COR-L47 (cell line): ENCODE results near the gene SCPEP1.
"Not testable (repeated sequence)": the region's sequence is repeated elsewhere in the genome, so short reads cannot be mapped to it uniquely, and the experiment has no call there.

Experiments used
- DNase-seq: peaks from one replicate; lab custom pipeline; 2025; lab: John Stamatoyannopoulos, UW

SCPEP1 gene, protein sequence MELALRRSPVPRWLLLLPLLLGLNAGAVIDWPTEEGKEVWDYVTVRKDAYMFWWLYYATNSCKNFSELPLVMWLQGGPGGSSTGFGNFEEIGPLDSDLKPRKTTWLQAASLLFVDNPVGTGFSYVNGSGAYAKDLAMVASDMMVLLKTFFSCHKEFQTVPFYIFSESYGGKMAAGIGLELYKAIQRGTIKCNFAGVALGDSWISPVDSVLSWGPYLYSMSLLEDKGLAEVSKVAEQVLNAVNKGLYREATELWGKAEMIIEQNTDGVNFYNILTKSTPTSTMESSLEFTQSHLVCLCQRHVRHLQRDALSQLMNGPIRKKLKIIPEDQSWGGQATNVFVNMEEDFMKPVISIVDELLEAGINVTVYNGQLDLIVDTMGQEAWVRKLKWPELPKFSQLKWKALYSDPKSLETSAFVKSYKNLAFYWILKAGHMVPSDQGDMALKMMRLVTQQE

DNA sequence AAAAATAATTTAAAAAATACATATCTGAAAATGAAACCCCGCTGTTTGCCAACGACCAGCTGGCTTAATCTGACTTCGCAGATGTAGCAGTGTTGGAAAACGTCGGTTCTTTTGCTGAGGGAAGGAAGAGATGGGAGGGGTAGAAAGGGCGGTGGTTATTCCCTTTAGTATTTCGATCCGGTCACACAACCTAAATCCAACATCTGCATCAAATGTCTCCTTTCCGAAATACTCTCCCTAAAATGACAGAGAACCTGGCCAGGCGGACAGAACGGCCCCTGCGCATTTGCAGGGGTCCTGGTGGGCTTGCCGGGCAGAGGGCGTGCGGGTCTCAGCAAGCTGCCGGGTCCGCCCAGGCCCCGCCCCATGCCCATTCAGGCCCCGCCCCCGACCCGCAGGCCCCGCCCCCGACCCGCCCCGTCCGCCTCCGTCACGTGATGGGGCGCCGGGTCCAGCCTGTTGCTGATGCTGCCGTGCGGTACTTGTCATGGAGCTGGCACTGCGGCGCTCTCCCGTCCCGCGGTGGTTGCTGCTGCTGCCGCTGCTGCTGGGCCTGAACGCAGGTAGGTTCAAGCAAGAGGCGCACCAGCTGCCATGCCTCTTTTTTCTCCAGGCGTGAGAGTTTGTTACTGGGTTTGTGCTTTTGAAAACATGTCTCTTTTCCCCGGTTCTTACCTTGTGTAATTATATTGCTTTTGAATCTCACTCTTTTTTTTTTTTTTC, at the start of gene SCPEP1:
Gene SCPEP1 (plus strand): TSS at position 459 of the 723 bp plus-strand sequence. CDS start 29 bp downstream, at position 488.
- peak; percentile 82 for DNase-seq

DNA sequence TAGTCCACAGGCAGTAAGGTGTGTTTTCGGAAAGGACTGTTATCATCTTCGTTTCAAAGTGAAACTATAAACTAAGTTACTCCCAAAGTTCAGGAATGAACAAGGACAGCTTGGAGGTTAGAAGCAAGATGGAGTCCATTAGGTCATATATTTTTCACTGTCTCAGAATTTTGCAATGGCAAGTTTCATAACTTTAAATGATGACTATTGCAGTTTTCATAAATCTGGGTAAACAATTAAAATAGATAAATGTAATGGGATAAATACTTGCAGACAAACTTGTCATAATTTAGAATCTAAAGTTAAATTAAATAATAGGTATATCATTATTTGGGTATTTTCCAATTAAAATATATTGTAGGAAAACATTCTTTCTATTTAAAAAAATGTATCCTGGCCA, 49.3 kb upstream of the SCPEP1 start:
- DNase-seq = no peak

DNA sequence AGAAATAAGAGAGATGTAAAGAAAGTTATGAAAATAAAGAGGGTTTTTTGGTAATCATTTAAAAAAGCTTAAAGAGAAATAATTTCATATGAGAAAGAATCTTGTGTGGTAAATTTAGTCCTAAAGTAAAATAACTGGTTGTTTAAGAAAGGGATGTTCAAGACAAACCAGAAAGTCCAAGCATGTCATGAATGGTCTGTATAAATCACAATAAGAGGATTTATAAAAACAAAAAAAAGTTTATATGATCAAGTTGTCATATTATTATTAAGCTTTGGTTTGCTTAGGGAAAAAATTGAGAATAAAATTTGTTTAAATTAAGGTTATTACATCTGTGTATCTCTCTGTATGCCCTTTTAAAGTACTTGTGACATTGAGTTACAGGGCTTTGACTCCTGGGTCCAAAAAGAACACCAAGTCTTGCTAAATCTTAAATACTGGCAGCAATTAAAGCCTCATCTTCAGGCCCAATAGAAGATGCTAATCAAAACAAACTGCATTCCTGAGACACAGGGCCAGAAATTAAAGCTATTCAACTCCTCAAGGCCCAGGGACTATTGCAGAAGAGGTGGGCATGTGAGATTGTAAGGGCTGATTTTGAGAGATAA, 48.5 kb upstream of the SCPEP1 start:
- no peak for DNase-seq

DNA sequence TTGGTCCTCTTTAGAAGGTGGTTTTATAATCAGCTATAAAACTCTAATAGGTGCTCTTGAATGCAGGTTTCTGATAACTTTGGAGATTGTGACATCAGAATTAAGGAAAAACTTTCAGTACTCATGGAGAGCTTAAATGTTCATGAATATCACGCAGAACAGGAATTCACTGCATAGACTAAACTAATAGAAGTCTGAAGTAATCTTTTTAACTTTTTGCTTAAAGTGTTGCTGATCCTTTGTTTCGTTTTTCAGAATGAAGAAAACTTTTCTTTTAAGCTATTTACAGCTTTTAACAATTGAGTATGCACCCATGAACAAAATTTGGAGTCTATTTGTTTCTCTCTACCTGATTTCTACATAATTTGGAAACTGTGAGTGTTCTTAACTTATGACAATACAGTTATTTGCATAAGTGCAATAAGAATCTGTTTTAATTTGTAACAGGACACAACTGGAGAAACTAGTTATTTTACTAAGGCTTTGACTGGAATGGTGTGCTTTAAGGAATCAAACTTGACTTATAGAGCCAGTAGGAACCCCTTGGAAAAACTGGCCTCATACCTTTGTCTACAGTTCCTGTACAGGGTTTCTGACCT, 47.1 kb upstream of the SCPEP1 start:
- DNase-seq = no peak

DNA sequence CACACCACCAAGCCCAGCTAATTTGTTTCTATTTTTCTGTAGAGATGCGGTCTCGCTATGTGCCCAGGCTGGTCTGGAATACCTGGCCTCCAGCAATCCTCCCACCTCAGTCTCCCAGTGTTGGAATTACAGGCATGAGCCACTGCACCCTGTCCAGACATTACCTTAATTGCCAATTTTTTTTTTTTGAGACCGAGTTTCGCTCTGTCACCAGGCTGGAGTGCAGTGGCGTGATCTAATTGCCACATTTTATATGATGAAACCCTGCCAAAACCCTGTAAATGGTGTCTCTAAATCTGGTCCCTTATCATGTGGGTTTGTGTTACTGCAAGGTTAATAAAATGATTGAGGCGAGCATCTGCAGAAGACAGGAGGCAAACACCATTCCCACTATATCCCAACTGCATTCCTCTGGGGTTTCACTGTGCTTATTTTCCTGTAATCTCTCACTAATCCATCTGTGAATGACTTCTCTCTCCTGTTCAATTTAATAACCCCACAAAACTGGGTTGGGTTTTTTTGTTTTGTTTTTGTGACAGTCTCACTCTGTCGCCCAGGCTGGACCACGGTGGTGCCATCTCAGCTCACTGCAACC, 44.7 kb upstream of the SCPEP1 start:
- no peak for DNase-seq

DNA sequence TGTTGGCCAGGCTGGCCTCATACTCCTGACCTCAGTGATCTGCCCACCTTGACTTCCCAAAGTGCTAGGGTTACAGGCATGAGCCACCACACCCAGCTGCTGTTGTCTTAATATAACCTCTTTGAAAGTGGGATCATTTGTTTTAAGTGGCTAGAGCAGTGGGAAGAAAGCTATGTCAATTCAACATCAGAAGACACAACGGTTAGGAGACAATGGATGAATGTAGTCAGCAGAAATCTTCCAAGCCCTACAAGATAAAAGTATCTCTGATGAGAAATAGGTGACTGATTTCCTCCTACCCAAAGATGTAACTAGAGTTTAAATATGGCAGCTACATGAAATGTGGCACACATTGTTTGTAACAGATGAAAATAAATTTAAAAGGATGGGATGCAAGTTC, 44.1 kb upstream of the SCPEP1 start:
- no peak for DNase-seq

DNA sequence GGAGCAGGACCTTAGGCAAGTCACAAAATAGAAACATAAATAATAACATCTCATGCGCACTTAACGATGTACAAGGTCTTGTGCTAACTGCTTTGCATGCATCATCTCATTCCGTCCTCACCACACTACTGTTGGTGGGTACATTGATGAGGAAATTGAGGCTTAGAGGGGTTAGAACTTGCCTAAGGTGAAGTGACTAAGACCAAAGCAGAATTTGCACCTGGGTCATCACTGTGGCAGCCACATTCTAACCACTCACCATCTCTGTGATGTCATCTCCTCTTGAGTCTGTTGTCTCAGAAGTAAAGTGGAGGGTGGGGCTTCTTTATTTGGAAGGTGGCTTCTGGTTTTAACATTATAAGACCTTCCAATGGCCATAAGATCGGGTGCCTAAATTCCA, 43.7 kb upstream of the SCPEP1 start:
- no peak for DNase-seq

DNA sequence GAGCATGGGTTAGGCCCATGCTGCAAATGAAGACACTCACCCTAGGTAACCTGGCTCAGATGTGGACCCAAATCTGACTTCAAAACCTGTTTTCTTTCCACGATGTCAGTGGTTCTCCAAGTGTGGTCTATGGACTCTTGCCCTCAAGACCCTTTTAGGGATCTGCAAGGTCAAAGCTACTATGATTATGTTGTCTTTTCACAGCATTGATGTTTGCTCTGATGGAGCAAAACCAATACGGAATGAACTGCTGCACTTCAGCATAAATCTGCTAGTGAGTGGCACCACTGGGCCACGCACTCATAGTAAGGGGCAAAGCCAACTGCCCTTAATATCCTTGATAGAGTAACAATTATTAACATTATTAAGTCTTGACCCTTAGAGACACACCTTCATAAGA, 42.5 kb upstream of the SCPEP1 start:
- DNase-seq = no peak

DNA sequence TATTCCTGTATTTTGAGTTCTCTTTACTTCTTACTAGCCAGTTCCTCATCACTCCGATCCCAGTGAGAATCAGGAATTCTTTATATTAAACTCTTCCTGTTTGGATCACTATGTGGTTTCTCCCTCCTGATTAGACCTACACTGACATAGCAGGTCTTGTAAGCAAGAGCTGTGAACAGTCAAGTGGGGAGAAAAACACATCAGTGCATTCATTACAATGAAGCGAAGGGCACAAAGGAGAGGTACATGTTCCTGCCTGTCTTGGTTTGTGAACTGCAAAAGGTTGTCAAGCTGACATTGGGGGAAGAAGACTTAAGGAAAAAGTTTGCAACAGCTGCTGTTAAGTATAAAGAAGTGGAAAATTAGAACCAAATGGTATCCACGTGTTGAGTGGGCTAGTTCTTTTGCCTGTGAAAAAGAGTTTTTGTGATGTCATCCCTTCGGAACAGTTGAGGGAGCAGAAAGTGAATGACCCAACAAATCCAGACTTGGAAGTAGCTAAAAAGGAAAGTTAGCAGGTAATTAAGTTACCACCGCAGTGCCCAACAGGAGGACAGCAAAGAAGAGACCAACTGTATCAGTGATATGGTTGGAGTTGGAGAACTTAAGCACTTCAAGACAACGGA, 41.1 kb upstream of the SCPEP1 start:
- no peak for DNase-seq

DNA sequence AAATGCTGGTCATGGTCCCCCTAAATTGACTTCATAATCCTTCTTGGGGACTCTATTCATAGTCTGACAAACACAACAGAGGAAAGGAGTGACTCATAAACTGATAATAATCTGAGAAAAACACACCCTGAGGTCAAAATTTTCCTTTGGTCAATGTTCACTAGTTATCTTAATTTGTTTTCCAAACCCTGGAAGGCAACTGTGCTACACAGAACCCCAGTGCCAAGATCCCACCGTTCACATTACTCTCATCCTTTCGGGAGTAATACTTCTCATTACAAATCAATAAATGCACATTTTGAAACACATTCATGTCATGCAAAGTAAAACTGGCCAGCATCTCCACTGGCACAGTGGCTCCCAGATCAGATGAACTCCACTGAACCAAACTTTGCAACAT, 40.2 kb upstream of the SCPEP1 start:
- no peak for DNase-seq

DNA sequence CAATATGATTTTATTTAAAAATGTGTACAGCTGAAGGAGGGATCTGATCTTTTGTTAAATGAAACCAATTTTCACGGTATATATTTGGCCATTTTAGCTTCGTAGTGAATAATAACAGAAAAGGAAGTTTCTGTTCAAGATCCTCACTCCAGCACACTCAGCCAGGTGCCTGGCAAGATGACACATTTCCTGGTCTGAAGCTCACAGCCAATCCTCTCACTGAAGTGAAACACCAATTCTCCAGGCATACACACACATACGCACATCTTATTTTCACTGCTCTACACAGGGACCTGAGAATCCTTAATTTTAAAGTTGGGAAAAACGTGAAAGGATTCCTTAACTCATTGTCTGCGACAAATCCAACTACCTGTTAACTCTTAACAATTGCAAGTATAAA, 39.7 kb upstream of the SCPEP1 start:
- not testable (repeated sequence) for DNase-seq

DNA sequence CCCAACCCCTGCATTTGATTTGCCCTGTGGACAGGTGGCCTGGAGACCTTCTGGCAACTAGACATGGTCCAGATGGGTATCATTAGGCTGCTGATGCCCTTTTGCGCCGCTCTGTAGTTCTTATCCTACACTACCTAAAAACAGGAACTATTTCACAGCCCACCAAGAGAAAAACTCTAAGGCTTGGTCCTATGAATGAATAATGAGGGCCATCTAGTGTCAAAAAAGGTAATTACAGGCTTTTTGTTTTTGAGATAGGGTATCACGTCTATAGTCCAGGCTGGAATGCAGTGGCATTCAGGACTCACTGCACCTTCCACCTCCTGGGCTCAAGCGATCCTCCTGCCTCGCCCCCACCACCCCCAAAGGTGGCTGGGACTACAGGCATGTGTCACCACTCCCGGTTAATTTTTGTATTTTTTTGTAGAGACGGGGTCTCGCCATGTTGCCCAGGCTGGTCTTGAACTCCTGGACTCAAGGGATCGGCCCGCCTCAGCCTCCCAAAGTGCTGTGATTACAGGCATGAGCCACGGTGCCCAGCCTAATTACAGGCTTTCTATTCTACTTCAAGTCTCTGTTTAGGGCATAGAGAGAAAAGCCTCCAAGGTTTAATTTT, 38.0 kb upstream of the SCPEP1 start:
- DNase-seq = peak; percentile 24

DNA sequence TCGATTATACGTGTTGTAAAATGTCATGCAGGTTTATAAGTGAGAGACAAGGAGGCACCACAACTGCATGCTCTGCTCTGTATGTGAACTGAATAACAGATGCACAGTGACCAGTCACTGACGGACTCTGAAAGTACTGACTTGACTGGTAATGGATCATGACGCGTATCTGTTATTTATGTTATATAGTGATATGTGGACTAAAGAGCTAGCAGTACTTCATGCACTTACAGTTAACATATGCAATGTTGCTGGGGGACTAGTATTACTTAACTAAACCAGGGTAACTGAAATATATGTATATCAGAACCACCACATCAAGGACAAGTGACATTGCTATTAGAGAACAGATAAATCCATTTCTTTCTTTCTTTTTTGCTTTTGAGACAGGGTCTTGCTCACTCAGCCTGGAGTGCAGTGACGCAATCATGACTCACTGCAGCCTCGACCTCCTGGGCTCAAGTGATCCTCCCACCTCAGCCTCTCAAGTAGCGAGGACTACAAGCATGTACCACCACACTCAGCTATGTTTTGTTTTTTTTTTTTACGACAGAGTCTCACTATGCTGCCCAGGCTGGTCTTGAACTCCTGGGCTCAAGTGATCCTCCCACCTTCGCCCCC, 34.3 kb upstream of the SCPEP1 start:
- DNase-seq = no peak

DNA sequence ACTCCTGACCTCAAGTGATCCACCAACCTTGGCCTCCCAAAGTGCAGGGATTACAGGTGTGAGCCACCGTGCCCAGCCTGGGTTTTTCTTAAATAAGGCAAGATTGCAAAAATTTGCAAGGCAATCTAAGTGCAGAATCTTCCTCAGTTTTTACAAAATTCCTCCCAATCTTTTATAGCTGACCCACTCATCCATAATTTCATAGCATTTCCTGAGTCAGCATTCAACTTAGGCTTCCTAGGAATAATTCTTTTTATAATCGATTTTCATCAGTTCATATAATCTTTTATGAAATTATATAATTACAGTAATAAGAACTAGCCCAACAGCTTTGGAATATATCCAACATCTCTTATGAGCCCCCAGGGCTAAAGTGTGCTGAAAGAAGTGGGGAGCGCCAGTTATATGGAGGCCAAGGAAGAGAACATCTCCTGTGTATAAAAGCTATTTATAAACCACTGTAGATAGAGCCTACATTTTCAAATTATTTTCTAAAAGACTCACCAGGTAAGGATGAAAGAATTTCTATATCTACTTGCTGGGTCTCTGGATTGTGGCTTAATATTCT, 31.9 kb upstream of the SCPEP1 start:
- no peak for DNase-seq

DNA sequence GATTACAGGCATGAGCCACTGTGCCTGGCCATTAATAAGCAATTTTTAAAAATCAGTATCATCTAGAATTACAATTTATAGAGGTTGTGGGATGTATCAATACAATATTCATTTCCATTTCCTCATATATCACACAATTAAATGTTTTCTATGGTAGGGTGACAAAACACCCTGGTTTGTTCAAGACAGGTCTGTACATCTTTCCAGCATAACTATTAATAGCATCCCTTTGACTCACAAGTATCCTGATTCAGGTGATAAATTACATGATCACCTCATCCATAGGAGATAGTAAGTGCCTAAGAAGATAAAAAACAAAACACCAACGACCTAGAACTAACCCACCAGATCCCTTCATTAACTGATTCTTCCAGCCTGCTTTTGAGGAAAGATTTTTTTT, 30.2 kb upstream of the SCPEP1 start:
- no peak for DNase-seq

DNA sequence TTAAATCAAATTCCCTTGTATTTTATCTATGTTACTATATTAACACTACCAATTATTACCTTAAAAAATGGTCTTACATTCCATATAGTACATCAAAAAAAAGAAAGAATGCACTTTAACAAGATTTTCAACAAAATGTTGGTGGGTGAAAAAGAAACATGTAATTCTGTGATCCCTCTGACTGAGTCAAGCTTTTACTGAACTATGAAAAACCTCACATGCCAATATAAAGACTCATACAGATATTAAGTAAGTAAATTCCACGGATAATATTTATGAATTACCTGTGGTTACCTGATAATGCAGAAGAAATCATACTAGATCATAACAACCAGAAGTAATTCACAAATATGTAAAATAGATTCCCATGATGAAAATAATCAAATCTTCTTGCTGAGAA, 29.4 kb upstream of the SCPEP1 start:
- no peak for DNase-seq

DNA sequence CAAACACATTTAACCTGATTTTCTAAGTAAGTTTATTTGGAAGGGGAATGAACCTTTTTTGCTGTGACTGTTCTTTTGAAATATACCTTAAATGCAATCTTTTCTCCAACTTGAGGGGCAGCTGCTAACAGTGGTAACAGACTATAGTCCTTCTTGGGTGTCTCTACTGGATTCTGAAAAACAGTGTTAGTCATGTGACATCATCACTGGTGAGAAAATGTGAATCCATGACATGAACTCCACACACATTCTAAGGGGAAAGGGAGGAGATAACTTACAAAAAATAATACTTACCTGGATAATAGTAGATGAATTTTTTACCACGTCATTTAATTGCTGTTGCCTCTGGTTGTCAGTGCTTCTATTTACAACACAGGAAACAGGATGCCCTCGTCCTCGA, 28.3 kb upstream of the SCPEP1 start:
- no peak for DNase-seq

DNA sequence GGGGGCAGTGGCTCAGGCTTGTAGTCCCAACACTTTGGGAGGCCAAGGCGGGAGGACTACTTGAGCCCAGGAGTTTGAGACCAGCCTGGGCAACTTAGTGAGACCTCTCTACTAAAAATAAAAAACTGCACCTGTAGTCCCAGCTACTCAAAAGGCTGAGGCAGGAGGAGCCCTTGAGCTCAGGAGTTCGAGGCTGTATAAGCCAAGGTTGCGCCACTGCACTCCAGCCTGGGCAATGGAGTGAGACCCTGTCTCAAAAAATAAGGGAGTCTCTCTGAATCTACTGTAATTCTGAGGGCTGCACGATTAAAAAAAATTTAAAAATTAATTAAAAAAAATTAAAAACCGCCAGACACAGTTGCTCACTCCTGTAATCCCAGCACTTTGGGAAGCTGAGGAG, 20.9 kb upstream of the SCPEP1 start:
- DNase-seq = no peak

DNA sequence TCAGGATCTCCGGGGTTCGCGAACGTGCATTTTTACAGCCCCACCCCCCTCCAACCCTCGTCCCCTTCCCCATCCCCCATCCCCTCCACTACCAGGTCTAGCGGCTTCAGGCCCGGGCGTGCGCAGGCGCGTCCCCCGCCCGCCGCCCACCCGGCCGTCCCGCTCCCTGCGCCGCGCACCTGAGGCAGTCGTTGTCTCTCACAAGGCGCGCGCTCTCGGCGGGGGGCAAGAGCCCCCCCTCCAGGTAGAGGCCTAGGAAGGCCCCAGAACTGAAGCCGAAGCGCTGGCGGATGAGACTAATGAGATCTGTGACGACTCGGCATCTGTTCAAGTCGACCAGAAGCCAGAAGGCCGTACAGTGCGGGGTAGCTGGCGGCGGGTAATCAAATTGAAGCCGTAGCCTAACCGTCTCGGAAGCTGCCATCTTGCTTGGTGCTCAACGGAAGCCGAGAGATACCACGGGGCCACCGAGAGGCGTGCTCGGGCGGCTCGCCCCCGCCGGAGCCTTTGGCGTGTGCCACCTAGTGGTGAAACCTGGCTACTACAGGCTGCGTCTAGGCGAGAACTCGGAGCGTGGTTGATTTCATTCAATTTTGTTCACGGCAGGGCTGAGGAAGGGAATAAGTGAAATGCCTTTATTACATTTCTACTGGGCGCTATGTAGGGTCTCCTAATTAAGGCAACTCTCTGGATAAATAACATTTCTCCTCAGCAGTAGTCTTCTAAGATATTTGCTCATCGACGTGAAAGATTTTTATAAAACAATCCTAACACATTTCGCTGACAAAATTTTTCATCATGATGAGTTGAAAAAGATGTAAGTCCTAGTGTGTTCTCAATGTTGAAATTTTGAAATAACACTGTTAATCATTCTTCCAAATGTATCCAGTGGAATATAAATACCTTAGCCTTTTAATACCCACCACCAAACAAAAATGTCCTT, 17.1 kb upstream of the SCPEP1 start, which contains the start of gene COIL:
Gene COIL (minus strand): TSS at position 455 of the 943 bp plus-strand sequence. CDS start 31 bp downstream, at position 424.
- peak; percentile 91 for DNase-seq
